ENCODE measurements around the gene GCK.
A peak's percentile ranks its signal among the peaks of the same experiment; 100 is the strongest.
"Not testable (repeated sequence)": the region's sequence is repeated elsewhere in the genome, so short reads cannot be mapped to it uniquely, and the experiment has no call there.

Gene GCK

DNA sequence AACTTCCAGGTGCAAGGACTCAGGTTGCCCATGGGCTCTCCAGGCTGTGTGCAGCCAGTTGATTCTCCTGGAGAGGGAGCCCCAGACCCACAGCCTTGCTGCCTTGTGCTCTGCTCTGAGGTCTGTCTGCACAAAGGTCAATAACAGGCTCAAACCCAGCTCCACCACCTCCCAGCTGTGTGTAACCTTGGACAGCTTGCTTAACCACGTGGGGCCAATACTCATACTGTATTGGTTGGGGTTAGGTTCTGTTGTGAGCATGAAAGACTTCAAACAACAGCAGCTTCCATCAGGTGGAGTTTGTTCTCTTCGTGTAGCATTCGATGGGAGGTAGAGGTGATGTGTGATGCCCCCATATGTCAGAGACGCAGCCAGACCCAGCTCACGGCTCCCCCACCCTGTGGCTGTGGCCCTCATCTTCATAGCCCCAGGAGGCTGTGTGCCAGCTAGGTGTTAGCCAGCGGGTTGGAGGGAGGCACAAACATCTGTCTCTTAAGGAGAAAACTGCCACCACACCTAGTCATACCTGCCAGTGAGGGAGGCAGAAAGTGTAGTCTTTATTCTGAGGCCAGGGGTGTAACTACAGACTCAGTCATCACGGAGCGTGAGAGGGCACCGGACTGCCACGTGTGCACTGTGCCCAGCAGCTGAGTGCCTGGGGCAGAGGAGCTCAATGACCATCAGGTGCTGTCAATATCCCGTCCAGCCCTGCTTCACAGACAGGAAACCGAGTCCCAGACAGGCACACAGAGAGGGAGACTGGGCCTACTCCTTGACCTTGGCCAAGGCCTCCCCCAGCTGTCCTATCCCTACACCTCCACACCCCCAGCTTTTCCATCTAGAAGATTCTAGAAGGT, 57.8 kb downstream of the GCK start:
- Histone ChIP-seq H3K9ac (ENCODE audit: low read length) (no peak overlapping the region), H3K4me3 (ENCODE audit: low read length) (no peak overlapping the region), H3K4me1 (ENCODE audit: control insufficient read depth, insufficient read depth, low read length) (no peaks in the 10 kb centered on the region), H3K27ac (ENCODE audit: low read depth, low read length) (no peak overlapping the region), H3K36me3 (ENCODE audit: control insufficient read depth, insufficient read depth, low read length) (no peaks in the 10 kb centered on the region), H3K27me3 (ENCODE audit: control insufficient read depth, insufficient read depth, low read length) (no peaks in the 10 kb centered on the region)

DNA sequence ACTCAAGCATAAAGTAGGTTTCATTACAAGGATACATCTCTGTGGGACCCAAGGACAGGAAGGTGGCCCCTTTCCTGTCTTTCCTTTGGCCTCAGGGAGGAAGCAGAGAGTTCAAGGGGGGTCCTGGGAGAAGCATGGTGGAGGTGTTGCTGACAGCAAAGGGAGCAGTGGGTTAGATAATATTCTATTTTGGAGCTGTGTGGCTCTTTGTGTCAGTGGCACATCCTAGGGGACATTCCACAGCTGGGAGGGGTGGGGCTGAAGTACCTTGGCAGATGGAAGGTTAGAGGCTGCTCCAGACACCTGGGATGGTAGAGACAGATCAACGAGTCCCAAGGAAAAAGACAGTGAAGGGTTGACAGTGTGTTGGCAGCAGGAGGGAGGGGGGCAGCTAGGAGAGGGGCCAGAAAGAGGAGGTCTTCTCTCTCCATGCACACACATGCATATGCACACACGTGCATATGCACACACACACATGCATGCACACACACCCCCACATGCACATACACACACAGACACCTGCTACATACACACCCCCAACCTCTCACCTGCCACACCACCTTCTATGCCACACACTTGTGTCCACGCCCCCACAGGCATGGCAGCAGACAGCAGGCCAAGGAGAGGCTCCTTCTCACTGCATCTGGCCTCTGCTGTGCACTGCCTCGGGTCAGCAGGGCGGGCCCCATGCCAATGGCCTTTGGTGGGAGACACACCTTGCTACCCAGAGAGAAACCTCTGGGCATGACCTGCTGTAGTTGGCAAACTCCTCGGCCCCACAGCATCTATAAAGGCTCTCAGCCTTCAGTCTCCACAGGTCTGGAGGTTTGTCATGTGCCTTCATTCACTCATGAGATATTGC, 60.3 kb downstream of the GCK start:
- Histone ChIP-seq H3K4me1 (ENCODE audit: control insufficient read depth, insufficient read depth, low read length) (no peaks in the 10 kb centered on the region), H3K4me3 (ENCODE audit: low read length) (no peak overlapping the region), H3K27me3 (ENCODE audit: control insufficient read depth, insufficient read depth, low read length) (no peaks in the 10 kb centered on the region), H3K27ac (ENCODE audit: low read depth, low read length) (no peak overlapping the region), H3K9ac (ENCODE audit: low read length) (no peak overlapping the region), H3K36me3 (ENCODE audit: control insufficient read depth, insufficient read depth, low read length) (no peaks in the 10 kb centered on the region)

GRCh38 chr7:44127161-44127560, 62.1 kb downstream of the GCK start:
- no peak overlapping the region for H3K27ac ChIP-seq (ENCODE audit: low read depth, low read length)
- no peak overlapping the region for H3K9ac ChIP-seq (ENCODE audit: low read length)
- peaks cover 5% of the 10 kb centered on the region for H3K4me1 ChIP-seq (ENCODE audit: control insufficient read depth, insufficient read depth, low read length)
- H3K36me3 ChIP-seq (ENCODE audit: control insufficient read depth, insufficient read depth, low read length), result no peaks in the 10 kb centered on the region
- no peak overlapping the region for H3K4me3 ChIP-seq (ENCODE audit: low read length)
- no peaks in the 10 kb centered on the region for H3K27me3 ChIP-seq (ENCODE audit: control insufficient read depth, insufficient read depth, low read length)

GRCh38 chr7:44126574-44126973, 62.7 kb downstream of the GCK start:
- H3K27ac ChIP-seq (ENCODE audit: low read depth, low read length); H3K9ac ChIP-seq (ENCODE audit: low read length); H3K4me3 ChIP-seq (ENCODE audit: low read length); H3K27me3 ChIP-seq (ENCODE audit: control insufficient read depth, insufficient read depth, low read length); H3K36me3 ChIP-seq (ENCODE audit: control insufficient read depth, insufficient read depth, low read length); H3K4me1 ChIP-seq (ENCODE audit: control insufficient read depth, insufficient read depth, low read length): not testable (repeated sequence)

DNA sequence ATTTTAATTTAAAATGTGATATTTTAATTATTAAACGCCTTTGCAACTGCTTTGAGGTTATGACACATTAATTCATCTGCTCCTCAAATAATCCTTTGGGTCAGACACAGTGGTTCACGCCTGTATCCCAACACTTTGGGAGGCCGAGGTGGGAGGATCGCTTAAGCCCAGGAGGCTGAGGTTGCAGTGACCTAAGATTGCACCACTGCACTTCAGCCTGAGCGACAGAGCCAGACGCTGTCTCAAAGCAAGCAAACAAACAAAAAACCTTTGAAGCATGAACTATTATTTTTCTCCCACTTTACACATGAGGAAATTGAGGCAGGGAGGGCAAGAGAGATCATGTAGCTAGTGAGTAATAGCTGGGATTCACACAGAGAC, 64.4 kb downstream of the GCK start:
- no peak overlapping the region for H3K4me3 ChIP-seq (ENCODE audit: low read length)
- H3K9ac ChIP-seq (ENCODE audit: low read length), result no peak overlapping the region
- H3K27ac ChIP-seq (ENCODE audit: low read depth, low read length), result no peak overlapping the region
- H3K36me3 ChIP-seq (ENCODE audit: control insufficient read depth, insufficient read depth, low read length), result peaks cover 5% of the 10 kb centered on the region
- peaks cover 5% of the 10 kb centered on the region for H3K4me1 ChIP-seq (ENCODE audit: control insufficient read depth, insufficient read depth, low read length)
- H3K27me3 ChIP-seq (ENCODE audit: control insufficient read depth, insufficient read depth, low read length), result no peaks in the 10 kb centered on the region

GRCh38 chr7:44123190-44124003, 65.8 kb downstream of the GCK start, which contains the start of gene POLD2:
Gene POLD2 (minus strand): TSS chr7:44123548. CDS start chr7:44122053, 1,495 bp downstream.
- peak within 1 kb of the TSS; percentile 88 for H3K27ac ChIP-seq (ENCODE audit: low read depth, low read length)
- H3K36me3 ChIP-seq (ENCODE audit: control insufficient read depth, insufficient read depth, low read length), result peaks cover 8% of the 10 kb centered on the region
- peaks cover 5% of the 10 kb centered on the region for H3K4me1 ChIP-seq (ENCODE audit: control insufficient read depth, insufficient read depth, low read length)
- H3K9ac ChIP-seq (ENCODE audit: low read length), result peak within 1 kb of the TSS; percentile 67
- H3K4me3 ChIP-seq (ENCODE audit: low read length), result peak within 1 kb of the TSS; percentile 91
- no peaks in the 10 kb centered on the region for H3K27me3 ChIP-seq (ENCODE audit: control insufficient read depth, insufficient read depth, low read length)

DNA sequence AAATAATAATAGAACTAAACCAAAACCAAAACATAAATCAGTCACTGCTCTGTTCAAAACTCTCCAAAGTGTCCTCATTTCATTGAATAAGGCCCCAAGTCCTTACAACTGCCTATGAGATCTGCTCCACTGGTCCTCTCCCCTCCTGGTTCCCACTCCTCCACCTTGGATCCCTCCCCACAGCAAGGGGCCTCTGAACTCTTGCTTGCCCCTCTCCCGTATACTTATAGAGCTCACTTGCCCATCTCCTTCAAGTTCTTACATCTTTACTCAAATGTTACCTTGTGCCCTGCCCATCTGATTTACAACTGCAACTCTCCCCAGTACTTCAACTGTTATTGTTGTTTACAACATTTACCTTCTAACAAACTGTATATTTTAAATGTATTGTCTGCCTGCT, 66.7 kb downstream of the GCK start:
- Histone ChIP-seq H3K27me3 (ENCODE audit: control insufficient read depth, insufficient read depth, low read length) (no peaks in the 10 kb centered on the region), H3K27ac (ENCODE audit: low read depth, low read length) (peak overlapping the region; percentile 82), H3K4me1 (ENCODE audit: control insufficient read depth, insufficient read depth, low read length) (peaks cover 5% of the 10 kb centered on the region), H3K4me3 (ENCODE audit: low read length) (peak overlapping the region; percentile 79), H3K36me3 (ENCODE audit: control insufficient read depth, insufficient read depth, low read length) (peaks cover 8% of the 10 kb centered on the region), H3K9ac (ENCODE audit: low read length) (no peak overlapping the region)

GRCh38 chr7:44121761-44122420, 67.3 kb downstream of the GCK start:
- no peak overlapping the region for H3K27ac ChIP-seq (ENCODE audit: low read depth, low read length)
- H3K4me1 ChIP-seq (ENCODE audit: control insufficient read depth, insufficient read depth, low read length), result peaks cover 5% of the 10 kb centered on the region
- H3K9ac ChIP-seq (ENCODE audit: low read length), result no peak overlapping the region
- no peak overlapping the region for H3K4me3 ChIP-seq (ENCODE audit: low read length)
- H3K36me3 ChIP-seq (ENCODE audit: control insufficient read depth, insufficient read depth, low read length), result peaks cover 12% of the 10 kb centered on the region
- H3K27me3 ChIP-seq (ENCODE audit: control insufficient read depth, insufficient read depth, low read length), result no peaks in the 10 kb centered on the region

GRCh38 chr7:44120395-44120794, 68.8 kb downstream of the GCK start:
- Histone ChIP-seq H3K4me3 (ENCODE audit: low read length) (no peak overlapping the region), H3K4me1 (ENCODE audit: control insufficient read depth, insufficient read depth, low read length) (peaks cover 5% of the 10 kb centered on the region), H3K27ac (ENCODE audit: low read depth, low read length) (no peak overlapping the region), H3K9ac (ENCODE audit: low read length) (no peak overlapping the region), H3K36me3 (ENCODE audit: control insufficient read depth, insufficient read depth, low read length) (peaks cover 16% of the 10 kb centered on the region), H3K27me3 (ENCODE audit: control insufficient read depth, insufficient read depth, low read length) (no peaks in the 10 kb centered on the region)

DNA sequence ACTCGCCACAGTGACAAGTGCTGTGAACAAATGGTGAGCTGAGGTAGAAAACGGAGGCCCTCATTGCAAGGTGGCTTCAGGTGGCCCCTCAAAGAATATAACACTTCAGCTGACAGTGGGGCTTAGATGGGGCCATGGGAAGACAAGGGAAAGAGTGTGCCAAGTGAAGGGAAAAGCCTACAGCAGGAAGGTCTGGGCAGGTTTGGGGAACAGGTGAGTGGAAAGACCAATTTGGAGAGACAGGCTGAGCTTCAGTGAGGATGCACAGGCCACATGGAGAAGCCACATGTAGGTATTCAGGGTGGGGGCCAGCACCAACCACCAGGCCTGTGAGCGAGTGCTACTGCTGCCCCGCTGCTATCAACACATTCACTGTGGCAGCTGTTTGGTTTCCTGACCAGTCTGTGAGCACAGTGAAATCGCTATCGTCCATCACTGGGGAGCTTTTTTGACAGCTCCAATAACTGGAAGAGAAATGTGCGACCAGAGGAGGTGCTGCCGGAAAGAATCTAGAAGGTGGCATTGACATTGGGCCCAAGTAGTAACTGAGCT, 69.3 kb downstream of the GCK start:
- peaks cover 16% of the 10 kb centered on the region for H3K36me3 ChIP-seq (ENCODE audit: control insufficient read depth, insufficient read depth, low read length)
- no peak overlapping the region for H3K27ac ChIP-seq (ENCODE audit: low read depth, low read length)
- H3K4me3 ChIP-seq (ENCODE audit: low read length), result no peak overlapping the region
- H3K27me3 ChIP-seq (ENCODE audit: control insufficient read depth, insufficient read depth, low read length), result no peaks in the 10 kb centered on the region
- H3K9ac ChIP-seq (ENCODE audit: low read length), result no peak overlapping the region
- peaks cover 5% of the 10 kb centered on the region for H3K4me1 ChIP-seq (ENCODE audit: control insufficient read depth, insufficient read depth, low read length)

DNA sequence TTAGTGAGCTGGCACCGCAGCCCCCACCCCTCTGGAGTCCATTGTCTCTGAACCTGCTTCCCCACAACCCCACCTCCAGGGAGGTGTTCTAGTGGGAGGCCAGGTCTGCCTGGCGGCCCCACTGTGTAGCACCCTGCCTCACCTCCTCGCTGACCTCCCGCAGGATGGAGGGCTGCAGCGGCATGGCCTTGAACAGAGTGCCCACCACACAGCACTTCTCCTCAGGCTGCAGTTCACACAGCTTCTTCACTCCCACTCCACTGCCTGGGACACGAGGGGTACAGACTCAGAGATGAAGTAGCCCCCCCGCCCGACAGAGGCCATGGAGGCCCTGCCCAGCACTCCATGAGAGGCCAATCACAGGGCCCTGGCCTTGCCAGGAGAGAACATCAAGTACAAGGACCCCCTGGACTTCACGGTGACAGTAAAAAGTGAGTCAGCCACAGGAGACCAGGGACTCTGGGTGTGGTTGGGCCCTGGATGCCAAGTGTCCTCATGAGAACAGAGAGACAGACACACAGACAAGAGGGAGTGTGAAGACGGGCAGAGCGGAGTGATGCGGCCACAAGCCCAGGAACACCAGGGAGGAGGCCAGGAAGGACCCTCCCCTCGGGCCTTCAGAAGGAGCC, 71.3 kb downstream of the GCK start:
- no peaks in the 10 kb centered on the region for H3K27me3 ChIP-seq (ENCODE audit: control insufficient read depth, insufficient read depth, low read length)
- no peak overlapping the region for H3K9ac ChIP-seq (ENCODE audit: low read length)
- H3K4me1 ChIP-seq (ENCODE audit: control insufficient read depth, insufficient read depth, low read length), result peaks cover 5% of the 10 kb centered on the region
- H3K36me3 ChIP-seq (ENCODE audit: control insufficient read depth, insufficient read depth, low read length), result peaks cover 19% of the 10 kb centered on the region
- no peak overlapping the region for H3K4me3 ChIP-seq (ENCODE audit: low read length)
- H3K27ac ChIP-seq (ENCODE audit: low read depth, low read length), result no peak overlapping the region

Data from rectal smooth muscle tissue (tissue), 1 donor.